Stimulated activated CD4-positive, alpha-beta T cell treated with anti-CD3 and anti-CD28 coated beads, Interleukin-1b, Interleukin-23, amount 100 ng/mL, for 48 hours (primary cell): Measurements from ENCODE around the gene MARVELD1.
A peak's percentile ranks its signal among the peaks of the same experiment; 100 is the strongest.

Experiments
- DNase-seq: peaks from one replicate; pipeline ENCODE4 v3.0.0-alpha.2; 2020

MARVELD1 gene

GRCh38 chr10:97723001-97723400, 9.5 kb downstream of the MARVELD1 start:
- DNase-seq, result no peak

- no peak for DNase-seq
These were observed 10.9 kb downstream of the MARVELD1 start for GRCh38 chr10:97724341-97724941.

- DNase-seq, result no peak
These were observed 13.2 kb downstream of the MARVELD1 start for GRCh38 chr10:97726636-97727178.

GRCh38 chr10:97729014-97729413, 15.5 kb downstream of the MARVELD1 start:
- no peak for DNase-seq

GRCh38 chr10:97731346-97732051, 18.0 kb downstream of the MARVELD1 start:
- peak; percentile 38 for DNase-seq

- DNase-seq, result no peak
These were observed 18.5 kb downstream of the MARVELD1 start for GRCh38 chr10:97732052-97732359.

- no peak for DNase-seq
These were observed 19.7 kb downstream of the MARVELD1 start for GRCh38 chr10:97733256-97733655.

GRCh38 chr10:97734021-97734420, 20.5 kb downstream of the MARVELD1 start:
- DNase-seq, result no peak

- no peak for DNase-seq
These were observed 22.9 kb downstream of the MARVELD1 start for GRCh38 chr10:97736403-97736901.

- DNase-seq, result peak; percentile 97
These were observed 23.6 kb downstream of the MARVELD1 start, which contains the start of gene ZFYVE27 for GRCh38 chr10:97736902-97737769. TSS of gene ZFYVE27 (plus strand) at chr10:97737128. CDS start at chr10:97738478, 1,350 bp downstream.

GRCh38 chr10:97737770-97738265, 24.3 kb downstream of the MARVELD1 start:
- DNase-seq, result no peak

- no peak for DNase-seq
These were observed 25.1 kb downstream of the MARVELD1 start for GRCh38 chr10:97738616-97739015.

- no peak for DNase-seq
These were observed 27.1 kb downstream of the MARVELD1 start for GRCh38 chr10:97740613-97741012.

GRCh38 chr10:97743169-97743943, 29.8 kb downstream of the MARVELD1 start:
- no peak for DNase-seq

- DNase-seq, result no peak
These were observed 31.0 kb downstream of the MARVELD1 start for GRCh38 chr10:97744405-97745035.

GRCh38 chr10:97747573-97747972, 34.0 kb downstream of the MARVELD1 start:
- no peak for DNase-seq

- no peak for DNase-seq
These were observed 34.6 kb downstream of the MARVELD1 start for GRCh38 chr10:97748116-97748515.

GRCh38 chr10:97752956-97753355, 39.4 kb downstream of the MARVELD1 start:
- DNase-seq, result no peak

GRCh38 chr10:97754726-97755125, 41.2 kb downstream of the MARVELD1 start:
- no peak for DNase-seq

GRCh38 chr10:97755718-97756117, 42.2 kb downstream of the MARVELD1 start:
- no peak for DNase-seq

- DNase-seq, result no peak
These were observed 43.9 kb downstream of the MARVELD1 start for GRCh38 chr10:97757471-97757870.
